Loucy (cell line): Measurements from ENCODE around the gene QRSL1.

Source experiments
- EZH2phosphoT487 ChIP-seq: fragments of 200-600 bp; IDR thresholded peaks from 2 replicates; pipeline ENCODE4 v1.6.1; 2018; ENCODE audit warnings: antibody characterized with exemption, mild to moderate bottlenecking, moderate library complexity, borderline replicate concordance
- TF ChIP-seq, protein P1 (sequence below): fragments of 200-600 bp; sonication (generic); conservative IDR thresholded peaks from 2 replicates; pipeline ENCODE4 v1.5.1; 2014; ENCODE audit warnings: mild to moderate bottlenecking, antibody characterized with exemption, low read length

DNA sequence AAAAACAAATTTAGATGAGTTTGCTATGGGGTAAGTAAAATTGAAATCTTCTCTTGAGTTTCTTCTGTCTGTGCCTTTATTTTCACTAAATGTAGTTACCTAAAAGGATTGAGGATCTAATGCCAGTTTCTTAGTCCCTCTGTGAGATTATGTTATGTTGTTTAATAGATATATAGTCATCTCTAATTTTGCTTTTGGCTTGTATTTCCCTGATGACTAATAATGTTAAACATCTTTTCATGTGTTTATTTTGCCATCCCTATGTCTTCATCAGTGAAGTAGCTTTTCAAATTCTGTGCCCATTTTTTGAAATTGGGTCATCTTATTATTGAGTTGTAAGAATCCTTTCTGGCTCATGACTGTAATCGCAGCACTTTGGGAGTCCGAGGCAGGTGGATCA, 13.7 kb downstream of the QRSL1 start:
- TF ChIP-seq, protein P1, sequence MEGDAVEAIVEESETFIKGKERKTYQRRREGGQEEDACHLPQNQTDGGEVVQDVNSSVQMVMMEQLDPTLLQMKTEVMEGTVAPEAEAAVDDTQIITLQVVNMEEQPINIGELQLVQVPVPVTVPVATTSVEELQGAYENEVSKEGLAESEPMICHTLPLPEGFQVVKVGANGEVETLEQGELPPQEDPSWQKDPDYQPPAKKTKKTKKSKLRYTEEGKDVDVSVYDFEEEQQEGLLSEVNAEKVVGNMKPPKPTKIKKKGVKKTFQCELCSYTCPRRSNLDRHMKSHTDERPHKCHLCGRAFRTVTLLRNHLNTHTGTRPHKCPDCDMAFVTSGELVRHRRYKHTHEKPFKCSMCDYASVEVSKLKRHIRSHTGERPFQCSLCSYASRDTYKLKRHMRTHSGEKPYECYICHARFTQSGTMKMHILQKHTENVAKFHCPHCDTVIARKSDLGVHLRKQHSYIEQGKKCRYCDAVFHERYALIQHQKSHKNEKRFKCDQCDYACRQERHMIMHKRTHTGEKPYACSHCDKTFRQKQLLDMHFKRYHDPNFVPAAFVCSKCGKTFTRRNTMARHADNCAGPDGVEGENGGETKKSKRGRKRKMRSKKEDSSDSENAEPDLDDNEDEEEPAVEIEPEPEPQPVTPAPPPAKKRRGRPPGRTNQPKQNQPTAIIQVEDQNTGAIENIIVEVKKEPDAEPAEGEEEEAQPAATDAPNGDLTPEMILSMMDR, result no peak
- TF ChIP-seq EZH2phosphoT487, result no peak
